Measurements from ENCODE around the gene SERP1. TPM values are rescaled to one million over a fixed set of nuclear protein-coding genes. Genes with fewer than 3 reads are reported as not detected.

SERP1 gene
- total RNA-seq (2014; rRNA removed) (439 and 552 TPM in 2 replicates), Bru-seq, nascent RNA (percentile 86 among the genes with signal in this experiment), BruChase-seq, experiment 1, labeled RNA remaining after a 6-hour chase (percentile 94 among the genes with signal in this experiment), BruChase-seq, experiment 2, labeled RNA remaining after a 2-hour chase (percentile 83 among the genes with signal in this experiment)
- long read RNA-seq, transcript SERP1-208 (2 exons, 830 nt) = minor isoform, 16 of 979 reads
- long read RNA-seq, transcript SERP1-201 (3 exons, 3,171 nt) = major isoform, 915 of 979 reads
- long read RNA-seq, partial matches to known transcripts = 0 of 979 reads
- long read RNA-seq, other reads (novel, unspliced or antisense) = 42 of 979 reads

GRCh38 chr3:150546226-150547044, at the start of gene SERP1, which contains the start of gene EIF2A:
Gene SERP1 (minus strand): TSS chr3:150546496. CDS start chr3:150546135, 361 bp downstream.
Gene EIF2A (plus strand): TSS chr3:150546787. CDS start chr3:150546803, 16 bp downstream.
- BruUV-seq (replicated peaks) = no TSS peak
- H3K4me3 ChIP-seq (ENCODE audit: low read length) = peak within 1 kb of the TSS; percentile 77
- H3K4me2 ChIP-seq (ENCODE audit: low read length) = peak within 1 kb of the TSS; percentile 86
- ATAC-seq (peak; percentile 90), DNase-seq (peak; percentile 100)
- peak within 1 kb of the TSS; percentile 89 for H3K9ac ChIP-seq (ENCODE audit: low read length)
- H3K27ac ChIP-seq (ENCODE audit: low read length) = peak within 1 kb of the TSS; percentile 83
- H3K79me2 ChIP-seq (ENCODE audit: low read length) = peaks cover 90% of the 10 kb centered on the region
- no peaks in the 10 kb centered on the region for H3K9me2 ChIP-seq (replicated peaks; ENCODE audit: low read length)
- peaks cover 33% of the 10 kb centered on the region for H3K4me1 ChIP-seq (ENCODE audit: insufficient read depth, low read length)
- peaks cover 29% of the 10 kb centered on the region for H3K36me3 ChIP-seq (ENCODE audit: low read depth, low read length)
- CTCF ChIA-PET = interaction anchor here (0.6 to 1.2 kb wide), 2 partner anchors 18 to 307 kb away, joined by 3 to 4 read pairs; no protein-coding TSS in a partner anchor
- H3K9me3 ChIP-seq (ENCODE audit: low read length) = no peaks in the 10 kb centered on the region
- no peaks in the 10 kb centered on the region for H3F3A ChIP-seq (ENCODE audit: low read length, unreplicated experiment)
- POLR2A ChIA-PET (ENCODE audit: unreplicated experiment) = interaction anchor here (0.5 to 1.5 kb wide), 4 partner anchors 23 to 878 kb away, joined by 4 to 6 read pairs (median 4); partner anchors contain the start of gene ERICH6
- peak within 1 kb of the TSS; percentile 80 for H2AFZ ChIP-seq (ENCODE audit: low read length)
- intact Hi-C loops (cut with micrococcal nuclease) = loop anchor here (2.0 to 5.0 kb wide), 3 partner anchors 56 to 216 kb away; partner anchors contain the start of genes SELENOT and SIAH2
- no peaks in the 10 kb centered on the region for H3K27me3 ChIP-seq (ENCODE audit: low read length)
- TF ChIP-seq CTCF (conservative IDR thresholded peaks at IDR 0.05; ENCODE audit: low read depth, low read length) (no peak), EZH2 (IDR thresholded peaks at IDR 0.05; ENCODE audit: low read length, unreplicated experiment) (no peak), EZH2phosphoT487 (IDR thresholded peaks at IDR 0.05; ENCODE audit: borderline replicate concordance, low read length) (no peak)
- peaks cover 38% of the 10 kb centered on the region for H4K20me1 ChIP-seq (ENCODE audit: low read length)

GRCh38 chr3:150594150-150594549, 47.9 kb upstream of the SERP1 start:
- H3K79me2 ChIP-seq (ENCODE audit: low read length) = peaks cover 94% of the 10 kb centered on the region
- no peak overlapping the region for H3K27ac ChIP-seq (ENCODE audit: low read length)
- intact Hi-C loops (cut with micrococcal nuclease) = no loop called here
- H3K4me2 ChIP-seq (ENCODE audit: low read length) = no peak overlapping the region
- POLR2A ChIA-PET (ENCODE audit: unreplicated experiment) = no interaction called here
- no peaks in the 10 kb centered on the region for H3K9me2 ChIP-seq (replicated peaks; ENCODE audit: low read length)
- DNase-seq (no peak), ATAC-seq (no peak)
- H3F3A ChIP-seq (ENCODE audit: low read length, unreplicated experiment) = peaks cover 3% of the 10 kb centered on the region
- TF ChIP-seq EZH2 (IDR thresholded peaks at IDR 0.05; ENCODE audit: low read length, unreplicated experiment) = no peak
- TF ChIP-seq EZH2phosphoT487 (IDR thresholded peaks at IDR 0.05; ENCODE audit: borderline replicate concordance, low read length) = no peak
- no peak for TF ChIP-seq CTCF (conservative IDR thresholded peaks at IDR 0.05; ENCODE audit: low read depth, low read length)
- no peaks in the 10 kb centered on the region; the same call in 1 of the 2 replicates for H3K36me3 ChIP-seq (ENCODE audit: low read depth, low read length)
- H3K9me3 ChIP-seq (ENCODE audit: low read length) = no peaks in the 10 kb centered on the region
- H4K20me1 ChIP-seq (ENCODE audit: low read length) = no peaks in the 10 kb centered on the region
- H3K27me3 ChIP-seq (ENCODE audit: low read length) = no peaks in the 10 kb centered on the region
- no peak overlapping the region for H2AFZ ChIP-seq (ENCODE audit: low read length)
- no peak overlapping the region for H3K4me3 ChIP-seq (ENCODE audit: low read length)
- CTCF ChIA-PET = no interaction called here
- BruUV-seq (replicated peaks) = no TSS peak
- H3K9ac ChIP-seq (ENCODE audit: low read length) = no peak overlapping the region
- peaks cover 20% of the 10 kb centered on the region for H3K4me1 ChIP-seq (ENCODE audit: insufficient read depth, low read length)

Measured in PC-3 (cell line).